KMS-11 (cell line): Measurements from ENCODE around the gene VDR.

ENCODE experiments used
- H2AFZ ChIP-seq: fragments of 200-600 bp; sonication (generic); 2 replicates; pipeline ENCODE4 v1.6.1; 2016; ENCODE audit warnings: antibody characterized with exemption, mixed run types, low read depth
- H3K27ac ChIP-seq: fragments of 200-600 bp; sonication (generic); 2 replicates; pipeline ENCODE4 v1.6.1; 2016; ENCODE audit warnings: mild to moderate bottlenecking, mixed run types
- H3K27me3 ChIP-seq: fragments of 200-600 bp; sonication (generic); 2 replicates; pipeline ENCODE4 v1.6.1; 2017; ENCODE audit warnings: mild to moderate bottlenecking, low read depth, mixed run types, moderate library complexity; ENCODE audit not compliant: insufficient read depth
- H3K36me3 ChIP-seq: fragments of 200-600 bp; sonication (generic); 2 replicates; pipeline ENCODE4 v1.6.1; 2017; ENCODE audit warnings: mild to moderate bottlenecking, mixed run types; ENCODE audit not compliant: insufficient read depth
- H3K4me1 ChIP-seq: fragments of 200-600 bp; sonication (generic); 2 replicates; pipeline ENCODE4 v1.6.1; 2016; ENCODE audit warnings: mild to moderate bottlenecking, low read depth, mixed run types; ENCODE audit not compliant: poor library complexity, severe bottlenecking
- H3K4me2 ChIP-seq: fragments of 200-600 bp; sonication (generic); 2 replicates; pipeline ENCODE4 v1.7.0; 2016; ENCODE audit warnings: mild to moderate bottlenecking, mixed run types
- H3K4me3 ChIP-seq: fragments of 200-600 bp; sonication (generic); IDR thresholded peaks from 2 replicates; pipeline ENCODE4 v1.6.1; 2017; ENCODE audit warnings: low read depth, low read length, mixed read lengths; ENCODE audit not compliant: insufficient read depth
- H3K79me2 ChIP-seq: fragments of 200-600 bp; sonication (generic); 2 replicates; pipeline ENCODE4 v1.6.1; 2016; ENCODE audit warnings: low read depth, mixed run types; ENCODE audit not compliant: insufficient read depth
- H3K9ac ChIP-seq: fragments of 200-600 bp; sonication (generic); 2 replicates; pipeline ENCODE4 v1.6.1; 2016; ENCODE audit warnings: mild to moderate bottlenecking, mixed run types
- H4K20me1 ChIP-seq: fragments of 200-600 bp; sonication (generic); 2 replicates; pipeline ENCODE4 v1.6.1; 2016; ENCODE audit warnings: mild to moderate bottlenecking, mixed run types; ENCODE audit not compliant: insufficient read depth
- CTCF ChIP-seq: fragments of 200-600 bp; sonication (generic); conservative IDR thresholded peaks from 2 replicates; pipeline ENCODE4 v1.6.1; 2017; ENCODE audit warnings: low read depth, mild to moderate bottlenecking, antibody characterized with exemption, low read length, moderate library complexity, mixed read lengths

Gene VDR

GRCh38 chr12:47860279-47860841 lies 44.4 kb downstream of the VDR start:
- TF ChIP-seq CTCF, result no peak
- Histone ChIP-seq H3K4me3 (no peak overlapping the region), H3K36me3 (no peaks in the 10 kb centered on the region), H3K27ac (no peak overlapping the region), H3K4me1 (no peaks in the 10 kb centered on the region), H3K27me3 (no peaks in the 10 kb centered on the region), H3K79me2 (no peaks in the 10 kb centered on the region), H3K4me2 (no peak overlapping the region), H3K9ac (no peak overlapping the region), H4K20me1 (no peaks in the 10 kb centered on the region), H2AFZ (no peak overlapping the region)

GRCh38 chr12:47858511-47859266 lies 46.1 kb downstream of the VDR start:
- Histone ChIP-seq H4K20me1 (no peaks in the 10 kb centered on the region), H3K4me3 (no peak overlapping the region), H3K27me3 (no peaks in the 10 kb centered on the region), H3K27ac (no peak overlapping the region), H3K36me3 (no peaks in the 10 kb centered on the region), H3K4me1 (no peaks in the 10 kb centered on the region), H3K4me2 (no peak overlapping the region), H3K79me2 (no peaks in the 10 kb centered on the region), H3K9ac (no peak overlapping the region), H2AFZ (no peak overlapping the region)
- TF ChIP-seq CTCF, result no peak

GRCh38 chr12:47856721-47857575 lies 47.8 kb downstream of the VDR start:
- Histone ChIP-seq H2AFZ (no peak overlapping the region), H3K4me3 (no peak overlapping the region), H3K4me1 (no peaks in the 10 kb centered on the region), H4K20me1 (no peaks in the 10 kb centered on the region), H3K36me3 (no peaks in the 10 kb centered on the region), H3K27ac (no peak overlapping the region), H3K27me3 (no peaks in the 10 kb centered on the region), H3K9ac (no peak overlapping the region), H3K4me2 (no peak overlapping the region), H3K79me2 (no peaks in the 10 kb centered on the region)
- no peak for TF ChIP-seq CTCF

GRCh38 chr12:47856094-47856493 lies 48.7 kb downstream of the VDR start:
- H3K9ac ChIP-seq, result no peak overlapping the region
- H3K79me2 ChIP-seq, result no peaks in the 10 kb centered on the region
- no peak overlapping the region for H3K4me3 ChIP-seq
- H3K4me1 ChIP-seq, result no peaks in the 10 kb centered on the region
- no peak for TF ChIP-seq CTCF
- no peak overlapping the region for H2AFZ ChIP-seq
- no peaks in the 10 kb centered on the region for H4K20me1 ChIP-seq
- no peaks in the 10 kb centered on the region for H3K27me3 ChIP-seq
- H3K4me2 ChIP-seq, result no peak overlapping the region
- H3K36me3 ChIP-seq, result no peaks in the 10 kb centered on the region
- no peak overlapping the region for H3K27ac ChIP-seq
